IPS-18a (cell line): ENCODE data around the gene OLA1.

Experiments used
- H3K27ac ChIP-seq: one replicate; pipeline ENCODE4 v1.5.1; 2013; ENCODE audit warnings: low read length
- H3K27me3 ChIP-seq: one replicate; pipeline ENCODE4 v1.6.1; 2013; ENCODE audit warnings: mild to moderate bottlenecking, low read length; ENCODE audit not compliant: control insufficient read depth, insufficient read depth
- H3K36me3 ChIP-seq: one replicate; pipeline ENCODE4 v1.6.1; 2013; ENCODE audit warnings: low read depth, low read length; ENCODE audit not compliant: control insufficient read depth
- H3K4me1 ChIP-seq: one replicate; pipeline ENCODE4 v1.6.1; 2013; ENCODE audit warnings: low read depth, low read length; ENCODE audit not compliant: control insufficient read depth
- H3K4me3 ChIP-seq: one replicate; pipeline ENCODE4 v1.5.1; 2013; ENCODE audit warnings: low read length
- H3K9ac ChIP-seq: one replicate; pipeline ENCODE4 v1.6.1; 2013; ENCODE audit warnings: mild to moderate bottlenecking, low read length, moderate library complexity
- H3K9me3 ChIP-seq: one replicate; pipeline ENCODE4 v1.6.1; 2013; ENCODE audit warnings: low read depth, low read length; ENCODE audit not compliant: control insufficient read depth

The OLA1 gene

DNA sequence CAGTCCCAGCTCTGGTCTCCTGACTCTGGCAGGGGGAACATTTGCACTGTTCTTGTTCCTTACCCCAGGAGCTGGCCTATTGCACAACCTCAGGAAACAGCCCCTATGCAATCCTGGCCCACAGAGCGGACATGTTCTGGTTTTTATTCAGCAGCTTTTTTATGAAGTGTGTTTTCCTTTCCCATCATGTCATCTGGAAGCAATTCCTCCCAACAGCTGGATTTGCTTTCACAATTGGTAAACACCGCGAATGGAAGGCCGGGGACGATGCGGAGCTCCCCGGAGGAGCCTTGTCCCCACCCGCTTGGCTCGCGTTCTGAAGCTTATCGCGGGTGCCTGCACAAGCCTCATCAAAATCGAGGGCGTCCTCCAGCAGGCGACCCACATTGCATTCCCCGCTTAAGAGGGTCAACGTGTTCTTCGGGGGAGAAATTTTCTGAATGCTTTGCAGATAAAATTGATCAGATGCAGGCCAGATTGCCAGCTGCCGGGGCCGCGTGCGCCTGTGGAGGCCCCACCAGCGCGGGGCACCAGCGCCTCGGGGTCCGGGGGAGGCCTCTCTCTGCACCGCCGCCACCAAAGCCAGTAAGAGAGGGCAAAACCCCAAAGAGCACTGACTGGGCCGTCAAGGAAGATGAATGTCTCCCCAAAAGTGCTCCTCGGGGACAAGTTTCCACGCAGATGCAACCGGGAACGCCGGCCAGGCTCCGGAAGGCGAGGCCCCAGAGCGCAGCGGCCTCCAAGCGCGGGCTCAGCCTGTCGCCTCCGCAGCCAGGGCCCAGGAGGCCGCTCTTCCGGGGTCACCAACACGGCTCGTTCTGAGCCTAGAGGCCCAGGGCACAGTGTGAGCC lies 222.8 kb downstream of the OLA1 start:
- Histone ChIP-seq H3K27me3 (no peaks in the 10 kb centered on the region), H3K4me3 (no peak overlapping the region), H3K4me1 (peaks cover 24% of the 10 kb centered on the region), H3K9me3 (no peaks in the 10 kb centered on the region), H3K9ac (no peak overlapping the region), H3K27ac (no peak overlapping the region), H3K36me3 (no peaks in the 10 kb centered on the region)

DNA sequence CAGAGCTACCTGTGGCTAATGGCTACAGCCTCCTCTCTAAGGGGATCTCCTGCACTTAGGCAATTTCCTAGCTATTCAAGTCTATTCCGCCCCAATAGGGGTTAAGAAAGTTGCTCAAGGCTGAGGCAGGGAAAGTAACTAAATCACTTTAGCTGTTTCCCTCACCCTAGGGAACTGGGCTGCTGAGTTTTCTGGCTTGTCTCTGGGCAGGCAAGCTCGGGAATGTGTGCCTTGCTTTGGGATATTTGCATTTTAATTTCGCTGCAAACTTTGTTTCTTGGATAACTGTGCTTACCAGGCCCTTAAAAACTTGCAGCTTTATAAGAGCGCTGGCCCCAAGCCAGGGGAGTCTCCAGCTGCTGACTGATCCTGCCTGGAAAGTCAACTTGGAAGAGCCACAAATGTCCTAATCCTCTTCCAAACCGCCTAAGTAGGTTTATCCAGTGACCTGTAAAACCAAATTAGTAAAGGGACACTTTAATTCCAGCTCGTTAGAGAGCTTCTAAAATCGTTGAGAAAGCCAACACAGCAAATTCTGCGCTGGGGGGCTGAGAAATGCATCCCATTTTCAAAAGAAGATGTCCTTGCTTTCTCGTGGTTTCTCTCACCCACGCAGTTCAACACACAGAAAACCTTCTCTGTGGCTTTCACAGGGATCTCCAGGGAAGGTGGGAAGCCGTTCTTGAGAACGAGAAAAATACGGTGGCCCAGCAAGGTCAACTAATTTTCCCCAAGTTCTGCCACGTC lies 223.6 kb downstream of the OLA1 start:
- H3K27ac ChIP-seq = no peak overlapping the region
- no peak overlapping the region for H3K9ac ChIP-seq

GRCh38 chr2:174023591-174024523 lies 224.5 kb downstream of the OLA1 start:
- Histone ChIP-seq H3K4me1 (peaks cover 24% of the 10 kb centered on the region), H3K4me3 (no peak overlapping the region), H3K9me3 (no peaks in the 10 kb centered on the region), H3K27ac (no peak overlapping the region), H3K27me3 (no peaks in the 10 kb centered on the region), H3K9ac (no peak overlapping the region), H3K36me3 (no peaks in the 10 kb centered on the region)

More for the DNA sequence above, 223.6 kb downstream of the OLA1 start:
- peaks cover 24% of the 10 kb centered on the region for H3K4me1 ChIP-seq
- H3K4me3 ChIP-seq = no peak overlapping the region
- no peaks in the 10 kb centered on the region for H3K27me3 ChIP-seq
- no peaks in the 10 kb centered on the region for H3K9me3 ChIP-seq
- H3K36me3 ChIP-seq = no peaks in the 10 kb centered on the region
